Skin epidermis (tissue), 12 donors: ENCODE results near the gene HMCN1.
"Not testable (repeated sequence)": the region's sequence is repeated elsewhere in the genome, so short reads cannot be mapped to it uniquely, and the experiment has no call there.

Source experiments
- H3K27ac ChIP-seq, 21 experiments: fragments of 200-600 bp; sonication (generic) in 11 of 21; one replicate each; pipeline ENCODE4 v1.5.0; 2020; ENCODE audit warnings: mild to moderate bottlenecking in 3 of 21, inconsistent platforms in 2 of 21, moderate library complexity in 2 of 21
- H3K4me3 ChIP-seq, 7 experiments: fragments of 200-600 bp; sonication (generic) in 2 of 7; one replicate each; pipeline ENCODE4 v1.5.0; 2020; ENCODE audit warnings: inconsistent platforms in 2 of 7, mild to moderate bottlenecking in 2 of 7, moderate library complexity in 1 of 7

The HMCN1 gene

GRCh38 chr1:186202271-186202764 lies 468.1 kb downstream of the HMCN1 start:
- H3K4me3 ChIP-seq, result no peak overlapping the region
- peak overlapping the region in 8 of 21 experiments; percentile 21 to 74 (median 42) for H3K27ac ChIP-seq

GRCh38 chr1:186202776-186203175 lies 468.6 kb downstream of the HMCN1 start:
- no peak overlapping the region for H3K4me3 ChIP-seq
- H3K27ac ChIP-seq, result peak overlapping the region in 2 of 21 experiments; percentile 27 to 74

- peak overlapping the region in 3 of 21 experiments; percentile 2 to 62 (median 28) for H3K27ac ChIP-seq
- H3K4me3 ChIP-seq, result no peak overlapping the region
Measured at GRCh38 chr1:186206048-186206570, 471.9 kb downstream of the HMCN1 start.

- peak overlapping the region in 8 of 21 experiments; percentile 27 to 69 (median 46) for H3K27ac ChIP-seq
- H3K4me3 ChIP-seq, result no peak overlapping the region
Measured at GRCh38 chr1:186207391-186208085, 473.3 kb downstream of the HMCN1 start.

- peak overlapping the region in 7 of 21 experiments; percentile 8 to 68 (median 40) for H3K27ac ChIP-seq
- no peak overlapping the region for H3K4me3 ChIP-seq
Measured at GRCh38 chr1:186208405-186209129, 474.4 kb downstream of the HMCN1 start.

- Histone ChIP-seq H3K27ac (no peak overlapping the region), H3K4me3 (no peak overlapping the region)
Measured at GRCh38 chr1:186210258-186210657, 476.1 kb downstream of the HMCN1 start.

- H3K27ac ChIP-seq, H3K4me3 ChIP-seq: not testable (repeated sequence)
Measured at GRCh38 chr1:186211583-186211982, 477.4 kb downstream of the HMCN1 start.

- H3K27ac ChIP-seq, result no peak overlapping the region
- H3K4me3 ChIP-seq, result no peak overlapping the region
Measured at GRCh38 chr1:186212568-186213224, 478.5 kb downstream of the HMCN1 start.

GRCh38 chr1:186213225-186213607 lies 479.0 kb downstream of the HMCN1 start:
- Histone ChIP-seq H3K4me3 (no peak overlapping the region), H3K27ac (no peak overlapping the region)

- H3K27ac ChIP-seq, result no peak overlapping the region
- no peak overlapping the region for H3K4me3 ChIP-seq
Measured at GRCh38 chr1:186214791-186215190, 480.6 kb downstream of the HMCN1 start.

GRCh38 chr1:186215636-186216035 lies 481.4 kb downstream of the HMCN1 start:
- no peak overlapping the region for H3K27ac ChIP-seq
- no peak overlapping the region for H3K4me3 ChIP-seq

- no peak overlapping the region for H3K27ac ChIP-seq
- H3K4me3 ChIP-seq, result no peak overlapping the region
Measured at GRCh38 chr1:186218654-186219352, 484.6 kb downstream of the HMCN1 start.

GRCh38 chr1:186220067-186220466 lies 485.9 kb downstream of the HMCN1 start:
- H3K27ac ChIP-seq, result no peak overlapping the region
- no peak overlapping the region for H3K4me3 ChIP-seq

- Histone ChIP-seq H3K27ac (no peak overlapping the region), H3K4me3 (no peak overlapping the region)
Measured at GRCh38 chr1:186220911-186221310, 486.7 kb downstream of the HMCN1 start.

- Histone ChIP-seq H3K4me3 (no peak overlapping the region), H3K27ac (no peak overlapping the region)
Measured at GRCh38 chr1:186225096-186225495, 490.9 kb downstream of the HMCN1 start.

GRCh38 chr1:186228749-186229148 lies 494.6 kb downstream of the HMCN1 start:
- no peak overlapping the region for H3K27ac ChIP-seq
- H3K4me3 ChIP-seq, result no peak overlapping the region

GRCh38 chr1:186231861-186232436 lies 497.8 kb downstream of the HMCN1 start:
- Histone ChIP-seq H3K27ac (no peak overlapping the region), H3K4me3 (no peak overlapping the region)

- no peak overlapping the region for H3K4me3 ChIP-seq
Measured at GRCh38 chr1:186234976-186235686, 500.9 kb downstream of the HMCN1 start.

GRCh38 chr1:186235696-186236095 lies 501.5 kb downstream of the HMCN1 start:
- Histone ChIP-seq H3K27ac (no peak overlapping the region), H3K4me3 (no peak overlapping the region)

More at GRCh38 chr1:186234976-186235686, 500.9 kb downstream of the HMCN1 start:
- H3K27ac ChIP-seq, result no peak overlapping the region
